GM12878 (cell line): Measurements from ENCODE around the gene SOCS6. TPM values are rescaled to one million over a fixed set of nuclear protein-coding genes. Genes with fewer than 3 reads are reported as not detected.

Experiments used
- ATAC-seq: fragments of 200-7000 bp; cut with Tn5 transposase; 3 replicates; pipeline ENCODE4 v1.9.1; 2020; ENCODE audit warnings: mild to moderate bottlenecking, moderate library complexity
- BruUV-seq: library from RNA; stranded (reverse); fragments of 400-500 nt; replicated peaks from 2 replicates; lab custom pipeline; 2021; lab: Mats Ljungman, UMichigan
- CTCF ChIA-PET: fragments of 300-600 bp; sonication (Branson Sonifier 250); formaldehyde crosslinking; extraction: SDS; loops from one replicate; lab custom pipeline; 2021; ENCODE audit warnings: inconsistent platforms; lab: Yijun Ruan, JAX
- POLR2A ChIA-PET: fragments of 350-600 bp; formaldehyde crosslinking; extraction: SDS; loops from one replicate; lab custom pipeline; 2021; ENCODE audit warnings: inconsistent platforms; lab: Charles Lee
- RAD21 ChIA-PET: fragments of 300-600 bp; sonication (Branson Sonifier 250); formaldehyde crosslinking; loops from one replicate; lab custom pipeline; 2023; ENCODE audit warnings: antibody characterized with exemption; ENCODE audit not compliant: unreplicated experiment; lab: Charles Lee
- SMC1A ChIA-PET: fragments of 300-600 bp; sonication (Branson Sonifier 250); formaldehyde crosslinking; loops from one replicate; lab custom pipeline; 2023; ENCODE audit not compliant: unreplicated experiment, uncharacterized antibody; lab: Charles Lee
- DNase-seq: peaks from one replicate; pipeline ENCODE4 v3.0.0-alpha.2; 2011; ENCODE audit warnings: low read depth, low spot score
- FAIRE-seq: peaks from 3 replicates; lab custom pipeline; 2011; peaks lifted over from hg19 to GRCh38; lab: Jason Lieb, UNC
- H2AFZ ChIP-seq: 2 replicates; pipeline ENCODE4 v1.6.0; 2011; ENCODE audit warnings: low read depth, low read length, control low read depth; ENCODE audit not compliant: control insufficient read depth
- H3K27ac ChIP-seq: 2 replicates; pipeline ENCODE4 v1.5.1; 2011; ENCODE audit warnings: control low read depth; ENCODE audit not compliant: control insufficient read depth, insufficient read depth
- H3K27me3 ChIP-seq, 2 experiments: replicated peaks in 1 of 2; 2 replicates each; pipeline versions ENCODE4 v1.6.0 to v1.6.1; 2011; ENCODE audit warnings: low read length in 1 of 2; ENCODE audit not compliant: control insufficient read depth in 2 of 2, insufficient read depth in 2 of 2
- H3K36me3 ChIP-seq, 2 experiments: 2 replicates each; pipeline ENCODE4 v1.5.1; 2011; ENCODE audit warnings: low read length in 1 of 2; ENCODE audit not compliant: control insufficient read depth in 2 of 2, insufficient read depth in 2 of 2
- H3K4me1 ChIP-seq: 2 replicates; pipeline ENCODE4 v1.6.1; 2011; ENCODE audit warnings: mild to moderate bottlenecking, low read length, moderate library complexity, mixed read lengths; ENCODE audit not compliant: control insufficient read depth, insufficient read depth
- H3K4me2 ChIP-seq: 2 replicates; pipeline ENCODE4 v1.6.0; 2011; ENCODE audit warnings: control low read depth; ENCODE audit not compliant: control insufficient read depth, insufficient read depth
- H3K4me3 ChIP-seq: fragments of 200-600 bp; sonication (generic); 2 replicates; pipeline ENCODE4 v1.5.1; 2016
- H3K79me2 ChIP-seq: 2 replicates; pipeline ENCODE4 v1.6.0; 2011; ENCODE audit warnings: low read length; ENCODE audit not compliant: control insufficient read depth, insufficient read depth
- H3K9ac ChIP-seq: 2 replicates; pipeline ENCODE4 v1.8.0; 2011; ENCODE audit warnings: low read length, control low read depth, mixed read lengths; ENCODE audit not compliant: control insufficient read depth, insufficient read depth
- H3K9me3 ChIP-seq: replicated peaks from 3 replicates; pipeline ENCODE4 v1.5.1; 2011; ENCODE audit warnings: mild to moderate bottlenecking, low read length; ENCODE audit not compliant: control insufficient read depth, insufficient read depth
- H4K20me1 ChIP-seq: 2 replicates; pipeline ENCODE4 v1.6.0; 2011; ENCODE audit not compliant: control insufficient read depth, insufficient read depth
- CREM ChIP-seq: IDR thresholded peaks from 2 replicates; pipeline ENCODE4 v1.6.1; 2014; ENCODE audit warnings: antibody characterized with exemption, low read depth
- EGR1 ChIP-seq, 2 experiments: IDR thresholded peaks; 1 replicate in 1 of 2; 2 replicates in 1 of 2; pipeline ENCODE4 v1.6.1; 2011 to 2012; ENCODE audit warnings: low read depth in 2 of 2, low read length in 2 of 2, borderline replicate concordance in 1 of 2, mild to moderate bottlenecking in 1 of 2, moderate library complexity in 1 of 2
- NFIC ChIP-seq: IDR thresholded peaks from 2 replicates; pipeline ENCODE4 v1.6.1; 2012; ENCODE audit warnings: low read depth, mild to moderate bottlenecking, inconsistent platforms, low read length, moderate library complexity
- PAX5 ChIP-seq: IDR thresholded peaks from 2 replicates; pipeline ENCODE4 v1.6.1; 2011; ENCODE audit warnings: low read depth, low read length, borderline replicate concordance
- RAD21 ChIP-seq: IDR thresholded peaks from 2 replicates; pipeline ENCODE4 v1.6.1; 2011; ENCODE audit warnings: mild to moderate bottlenecking, low read depth, low read length, moderate library complexity; ENCODE audit not compliant: insufficient read depth
- RELA ChIP-seq: fragments of 450-650 bp; IDR thresholded peaks from 2 replicates; pipeline ENCODE4 v1.8.0; 2014; ENCODE audit warnings: borderline replicate concordance; ENCODE audit not compliant: partially characterized antibody
- SMAD5 ChIP-seq: IDR thresholded peaks from 2 replicates; pipeline ENCODE4 v1.6.1; 2016; ENCODE audit warnings: antibody characterized with exemption, low read depth
- WRNIP1 ChIP-seq: IDR thresholded peaks from 2 replicates; pipeline ENCODE4 v1.6.1; 2011; ENCODE audit warnings: low read depth, low read length, improper control_type of control experiment, borderline replicate concordance
- WGBS: methylation state at CpG from one replicate; pipeline ENCODE4 v1.1.6; 2016; ENCODE audit warnings: low lambda C conversion rate; ENCODE audit not compliant: insufficient replicate concordance, insufficient coverage; ENCODE audit errors: missing lambda C conversion rate; 5-methylcytosine and 5-hydroxymethylcytosine counted together
- in situ Hi-C: fragments of 300-500 bp; cut with MboI; formaldehyde crosslinking; loops from 9 replicates; pipeline ENCODE4 v1.14.3; 2018; ENCODE audit warnings: mixed read lengths
- intact Hi-C: fragments of 100-400 bp; cut with micrococcal nuclease; formaldehyde crosslinking; loops from one replicate; pipeline ENCODE4 v1.14.2; 2022; ENCODE audit not compliant: unreplicated experiment
- polyA plus RNA-seq, 11 experiments: library from polyadenylated mRNA; depleted of rRNA in 4 of 11; unstranded in 6 of 11; stranded (reverse) in 5 of 11; fragments of >200 nt; fragmentation: Nextera tagmentation in 4 of 11; fragmentation: Illumina TruSeq in 1 of 11; extraction: Ambion mirVana in 4 of 11; extraction: Trizol in 1 of 11; gene quantifications; 1 replicate in 1 of 11; 2 replicates in 10 of 11; pipeline versions ENCODE4 v1.2.1 to v1.2.3, GENCODE V29; 2011 to 2016; ENCODE audit warnings: inconsistent platforms in 2 of 11, missing spikeins in 2 of 11, low read depth in 1 of 11
- total RNA-seq, 4 experiments: library from RNA; depleted of rRNA in 3 of 4; stranded (reverse); fragments of >200 nt in 3 of 4; fragmentation: Illumina TruSeq in 1 of 4; extraction: Trizol in 1 of 4; gene quantifications; 2 replicates each; pipeline versions ENCODE4 v1.2.1 to v1.2.3, GENCODE V29; 2013 to 2021
- TF ChIP-seq, protein P1 (sequence below): fragments of 150-350 bp; IDR thresholded peaks from 2 replicates; pipeline ENCODE4 v1.6.1; 2014; ENCODE audit warnings: mild to moderate bottlenecking, low read depth, low read length
- TF ChIP-seq, protein P2 (sequence below): IDR thresholded peaks from 2 replicates; pipeline ENCODE4 v1.6.1; 2012; ENCODE audit warnings: improper control_type of control experiment, low read depth, low read length; ENCODE audit not compliant: insufficient replicate concordance

SOCS6 gene
- total and polyA plus RNA-seq, 10 of the 15 experiments (the other 5 are each of a cell fraction or from before 2014, with no cell fraction given), result 1.6 to 6.1 (median 4.1) TPM

DNA sequence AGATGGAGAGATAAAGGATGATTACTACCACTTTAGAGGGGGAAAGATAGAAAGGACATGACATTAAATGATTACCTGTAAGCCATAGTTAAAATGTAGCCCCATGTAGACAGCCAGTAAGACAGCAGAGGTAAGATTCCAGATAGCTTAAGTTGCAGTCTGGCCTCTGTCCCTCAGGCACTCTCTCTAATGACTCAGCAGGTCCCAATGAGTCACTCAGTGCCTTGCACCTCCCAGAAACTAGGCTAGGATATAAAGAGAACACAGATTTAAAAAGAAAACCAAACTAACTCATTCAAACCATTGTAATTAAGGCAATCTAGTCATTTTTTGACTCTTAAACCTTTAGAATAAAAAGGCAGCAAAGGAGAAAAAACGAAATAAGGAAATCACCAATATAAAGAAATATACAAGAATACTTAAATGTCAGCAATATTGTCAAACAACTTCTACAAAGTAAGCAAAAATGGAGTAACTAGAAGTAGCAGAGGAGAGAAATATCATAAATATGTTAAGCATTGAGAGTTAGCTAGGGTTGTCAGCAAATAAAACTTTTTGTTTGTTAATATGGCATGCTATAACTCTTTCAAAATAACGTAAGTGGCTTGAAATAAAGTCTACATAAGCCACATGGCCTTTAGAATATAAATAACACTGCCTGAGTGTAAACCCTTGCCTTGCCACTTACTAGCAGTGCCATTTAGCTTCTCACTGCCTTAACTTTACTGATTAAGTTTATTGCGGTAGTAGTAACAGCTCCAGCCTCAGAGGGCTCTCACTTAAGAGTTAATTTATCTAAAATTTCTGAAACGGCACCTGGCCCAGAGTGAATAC, 48.5 kb downstream of the SOCS6 start:
- no peak overlapping the region for H2AFZ ChIP-seq
- no peaks in the 10 kb centered on the region for H3K36me3 ChIP-seq
- TF ChIP-seq, protein P1, sequence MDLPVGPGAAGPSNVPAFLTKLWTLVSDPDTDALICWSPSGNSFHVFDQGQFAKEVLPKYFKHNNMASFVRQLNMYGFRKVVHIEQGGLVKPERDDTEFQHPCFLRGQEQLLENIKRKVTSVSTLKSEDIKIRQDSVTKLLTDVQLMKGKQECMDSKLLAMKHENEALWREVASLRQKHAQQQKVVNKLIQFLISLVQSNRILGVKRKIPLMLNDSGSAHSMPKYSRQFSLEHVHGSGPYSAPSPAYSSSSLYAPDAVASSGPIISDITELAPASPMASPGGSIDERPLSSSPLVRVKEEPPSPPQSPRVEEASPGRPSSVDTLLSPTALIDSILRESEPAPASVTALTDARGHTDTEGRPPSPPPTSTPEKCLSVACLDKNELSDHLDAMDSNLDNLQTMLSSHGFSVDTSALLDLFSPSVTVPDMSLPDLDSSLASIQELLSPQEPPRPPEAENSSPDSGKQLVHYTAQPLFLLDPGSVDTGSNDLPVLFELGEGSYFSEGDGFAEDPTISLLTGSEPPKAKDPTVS, result no peak
- no peak for TF ChIP-seq CREM
- no peak for TF ChIP-seq PAX5
- no peak for TF ChIP-seq RAD21
- TF ChIP-seq, protein P2, sequence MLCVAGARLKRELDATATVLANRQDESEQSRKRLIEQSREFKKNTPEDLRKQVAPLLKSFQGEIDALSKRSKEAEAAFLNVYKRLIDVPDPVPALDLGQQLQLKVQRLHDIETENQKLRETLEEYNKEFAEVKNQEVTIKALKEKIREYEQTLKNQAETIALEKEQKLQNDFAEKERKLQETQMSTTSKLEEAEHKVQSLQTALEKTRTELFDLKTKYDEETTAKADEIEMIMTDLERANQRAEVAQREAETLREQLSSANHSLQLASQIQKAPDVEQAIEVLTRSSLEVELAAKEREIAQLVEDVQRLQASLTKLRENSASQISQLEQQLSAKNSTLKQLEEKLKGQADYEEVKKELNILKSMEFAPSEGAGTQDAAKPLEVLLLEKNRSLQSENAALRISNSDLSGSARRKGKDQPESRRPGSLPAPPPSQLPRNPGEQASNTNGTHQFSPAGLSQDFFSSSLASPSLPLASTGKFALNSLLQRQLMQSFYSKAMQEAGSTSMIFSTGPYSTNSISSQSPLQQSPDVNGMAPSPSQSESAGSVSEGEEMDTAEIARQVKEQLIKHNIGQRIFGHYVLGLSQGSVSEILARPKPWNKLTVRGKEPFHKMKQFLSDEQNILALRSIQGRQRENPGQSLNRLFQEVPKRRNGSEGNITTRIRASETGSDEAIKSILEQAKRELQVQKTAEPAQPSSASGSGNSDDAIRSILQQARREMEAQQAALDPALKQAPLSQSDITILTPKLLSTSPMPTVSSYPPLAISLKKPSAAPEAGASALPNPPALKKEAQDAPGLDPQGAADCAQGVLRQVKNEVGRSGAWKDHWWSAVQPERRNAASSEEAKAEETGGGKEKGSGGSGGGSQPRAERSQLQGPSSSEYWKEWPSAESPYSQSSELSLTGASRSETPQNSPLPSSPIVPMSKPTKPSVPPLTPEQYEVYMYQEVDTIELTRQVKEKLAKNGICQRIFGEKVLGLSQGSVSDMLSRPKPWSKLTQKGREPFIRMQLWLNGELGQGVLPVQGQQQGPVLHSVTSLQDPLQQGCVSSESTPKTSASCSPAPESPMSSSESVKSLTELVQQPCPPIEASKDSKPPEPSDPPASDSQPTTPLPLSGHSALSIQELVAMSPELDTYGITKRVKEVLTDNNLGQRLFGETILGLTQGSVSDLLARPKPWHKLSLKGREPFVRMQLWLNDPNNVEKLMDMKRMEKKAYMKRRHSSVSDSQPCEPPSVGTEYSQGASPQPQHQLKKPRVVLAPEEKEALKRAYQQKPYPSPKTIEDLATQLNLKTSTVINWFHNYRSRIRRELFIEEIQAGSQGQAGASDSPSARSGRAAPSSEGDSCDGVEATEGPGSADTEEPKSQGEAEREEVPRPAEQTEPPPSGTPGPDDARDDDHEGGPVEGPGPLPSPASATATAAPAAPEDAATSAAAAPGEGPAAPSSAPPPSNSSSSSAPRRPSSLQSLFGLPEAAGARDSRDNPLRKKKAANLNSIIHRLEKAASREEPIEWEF, result no peak
- no peak for TF ChIP-seq SMAD5
- TF ChIP-seq EGR1 (IDR thresholded peaks at IDR 0.05; ENCODE audit: borderline replicate concordance in 1 of 2, low read depth in 2 of 2, low read length in 2 of 2), result no peak
- TF ChIP-seq NFIC, result no peak
- TF ChIP-seq WRNIP1, result no peak
- no peak for TF ChIP-seq RELA
- in situ Hi-C loops, result no loop called here
- peaks cover 2% of the 10 kb centered on the region; the same call in 1 of the 3 replicates for H3K9me3 ChIP-seq
- no peaks in the 10 kb centered on the region; a peak in 1 of 4 replicates for H3K27me3 ChIP-seq
- SMC1A ChIA-PET, result no interaction called here
- H3K4me1 ChIP-seq, result no peaks in the 10 kb centered on the region
- no peaks in the 10 kb centered on the region for H3K79me2 ChIP-seq
- no TSS peak for BruUV-seq
- H3K4me2 ChIP-seq, result no peak overlapping the region
- no peak overlapping the region for H3K9ac ChIP-seq
- ATAC-seq (peak; percentile 41; the same call in 2 of the 3 replicates), FAIRE-seq (no peak), DNase-seq (no peak)
- H3K27ac ChIP-seq, result no peak overlapping the region
- POLR2A ChIA-PET, result interaction anchor here (0.5 kb wide), 1 partner anchor 31 kb away, joined by 5 read pairs; no protein-coding TSS in a partner anchor
- RAD21 ChIA-PET, result no interaction called here
- WGBS, result 52% methylated on average over 4 of the region's 4 CpGs
- H3K4me3 ChIP-seq, result no peak overlapping the region
- no peaks in the 10 kb centered on the region for H4K20me1 ChIP-seq
- intact Hi-C loops, result no loop called here
- CTCF ChIA-PET, result interaction anchor here (1.7 kb wide), 1 partner anchor 9 kb away, joined by 3 read pairs; no protein-coding TSS in a partner anchor
